Neural cell (in vitro differentiated cells): ENCODE measurements around the gene RPL35A. TPM values are rescaled to one million over a fixed set of nuclear protein-coding genes. Genes with fewer than 3 reads are reported as not detected.

Experiments
- H2AFZ ChIP-seq: fragments of 200-600, 300-800 bp; sonication (generic), shearing (Covaris generic); 2 replicates; pipeline ENCODE4 v1.6.0; 2014; ENCODE audit warnings: low read depth, mild to moderate bottlenecking, antibody characterized with exemption, low read length, moderate library complexity
- H3F3A ChIP-seq: fragments of 200-600 bp; shearing (Covaris generic); 2 replicates; pipeline ENCODE4 v1.6.1; 2016; ENCODE audit warnings: mild to moderate bottlenecking, moderate library complexity, mixed read lengths, antibody characterized with exemption, low read length; ENCODE audit not compliant: insufficient read depth, poor library complexity, severe bottlenecking
- H3K27ac ChIP-seq: fragments of 200-600, 300-800 bp; sonication (generic), shearing (Covaris generic); 2 replicates; pipeline ENCODE4 v1.5.1; 2014; ENCODE audit warnings: mild to moderate bottlenecking, low read length, moderate library complexity
- H3K27me3 ChIP-seq: fragments of 300-800, 200-600 bp; sonication (generic), shearing (Covaris generic); 2 replicates; pipeline ENCODE4 v1.6.0; 2014; ENCODE audit warnings: mild to moderate bottlenecking, low read depth, low read length, moderate library complexity; ENCODE audit not compliant: insufficient read depth
- H3K36me3 ChIP-seq: fragments of 300-800, 200-600 bp; sonication (generic), shearing (Covaris generic); 2 replicates; pipeline ENCODE4 v1.5.1; 2014; ENCODE audit warnings: mild to moderate bottlenecking, antibody characterized with exemption, low read length, moderate library complexity; ENCODE audit not compliant: insufficient read depth
- H3K4me2 ChIP-seq: fragments of 300-800, 200-600 bp; sonication (generic), shearing (Covaris generic); 2 replicates; pipeline ENCODE4 v1.6.0; 2014; ENCODE audit warnings: mild to moderate bottlenecking, low read length
- H3K4me3 ChIP-seq: fragments of 300-800, 200-600 bp; sonication (generic), shearing (Covaris generic); 2 replicates; pipeline ENCODE4 v1.5.1; 2014; ENCODE audit warnings: mild to moderate bottlenecking, low read length, moderate library complexity
- H3K79me2 ChIP-seq: fragments of 200-600 bp; shearing (Covaris generic); replicated peaks from 2 replicates; pipeline ENCODE4 v1.6.0; 2014; ENCODE audit warnings: mild to moderate bottlenecking, low read length, moderate library complexity; ENCODE audit not compliant: insufficient read depth
- H3K9ac ChIP-seq: fragments of 300-800, 200-600 bp; sonication (generic), shearing (Covaris generic); 2 replicates; pipeline ENCODE4 v1.6.1; 2016; ENCODE audit warnings: mild to moderate bottlenecking, low read length, mixed read lengths
- H3K9me2 ChIP-seq: fragments of 200-600 bp; shearing (Covaris generic); 2 replicates; pipeline ENCODE4 v1.6.1; 2016; ENCODE audit warnings: mild to moderate bottlenecking, low read length, mixed read lengths; ENCODE audit not compliant: insufficient read depth
- H3K9me3 ChIP-seq: fragments of 200-600, 300-800 bp; sonication (generic), shearing (Covaris generic); 2 replicates; pipeline ENCODE4 v1.6.1; 2016; ENCODE audit warnings: mild to moderate bottlenecking, mixed run types, low read length, moderate library complexity, mixed read lengths
- H4K20me1 ChIP-seq: fragments of 200-600 bp; shearing (Covaris generic); 2 replicates; pipeline ENCODE4 v1.6.1; 2016; ENCODE audit warnings: mild to moderate bottlenecking, mixed run types; ENCODE audit not compliant: insufficient read depth
- EP300 ChIP-seq: fragments of 450-650 bp; conservative IDR thresholded peaks from 2 replicates; pipeline ENCODE4 v1.6.1; 2014; ENCODE audit warnings: antibody characterized with exemption, mild to moderate bottlenecking, moderate library complexity; ENCODE audit not compliant: poor library complexity, severe bottlenecking
- EZH2 ChIP-seq: fragments of 200-600, 300-800 bp; shearing (Covaris generic), sonication (generic); IDR thresholded peaks from 2 replicates; pipeline ENCODE4 v1.6.1; 2014; ENCODE audit warnings: antibody characterized with exemption, low read length, borderline replicate concordance, mild to moderate bottlenecking; ENCODE audit not compliant: insufficient read depth, poor library complexity, severe bottlenecking
- MXI1 ChIP-seq: fragments of 450-650 bp; conservative IDR thresholded peaks from 2 replicates; pipeline ENCODE4 v1.6.1; 2014; ENCODE audit warnings: antibody characterized with exemption, mild to moderate bottlenecking; ENCODE audit not compliant: poor library complexity, severe bottlenecking
- POLR2AphosphoS5 ChIP-seq: IDR thresholded peaks from 2 replicates; pipeline ENCODE4 v1.6.1; 2012
- RAD21 ChIP-seq: fragments of 450-650 bp; conservative IDR thresholded peaks from 2 replicates; pipeline ENCODE4 v1.6.1; 2014; ENCODE audit warnings: antibody characterized with exemption, mild to moderate bottlenecking, moderate library complexity
- SMC3 ChIP-seq: fragments of 450-650 bp; conservative IDR thresholded peaks from 2 replicates; pipeline ENCODE4 v1.6.1; 2014; ENCODE audit warnings: antibody characterized with exemption, mild to moderate bottlenecking, moderate library complexity; ENCODE audit not compliant: poor library complexity
- TAF1 ChIP-seq: IDR thresholded peaks from 2 replicates; pipeline ENCODE4 v1.6.1; 2012; ENCODE audit warnings: low read depth
- polyA minus RNA-seq: library from RNA; depleted of rRNA, polyadenylated mRNA; stranded (reverse); fragments of >200 nt; gene quantifications from 2 replicates; pipeline ENCODE4 v1.2.3, GENCODE V29; 2014
- polyA plus RNA-seq: library from polyadenylated mRNA; depleted of rRNA; stranded (reverse); fragments of >200 nt; gene quantifications from 2 replicates; pipeline ENCODE4 v1.2.3, GENCODE V29; 2014
- TF ChIP-seq, protein P1 (sequence below): IDR thresholded peaks from 2 replicates; pipeline ENCODE4 v1.6.1; 2012; ENCODE audit warnings: borderline replicate concordance
- TF ChIP-seq, protein P2 (sequence below): fragments of 450-650 bp; IDR thresholded peaks from 2 replicates; pipeline ENCODE4 v1.5.1; 2014; ENCODE audit warnings: antibody characterized with exemption, mild to moderate bottlenecking, moderate library complexity; ENCODE audit not compliant: poor library complexity, severe bottlenecking

The RPL35A gene
- 1,126 and 1,553 TPM in 2 replicates for polyA plus RNA-seq
- polyA minus RNA-seq = 285 and 363 TPM in 2 replicates

DNA sequence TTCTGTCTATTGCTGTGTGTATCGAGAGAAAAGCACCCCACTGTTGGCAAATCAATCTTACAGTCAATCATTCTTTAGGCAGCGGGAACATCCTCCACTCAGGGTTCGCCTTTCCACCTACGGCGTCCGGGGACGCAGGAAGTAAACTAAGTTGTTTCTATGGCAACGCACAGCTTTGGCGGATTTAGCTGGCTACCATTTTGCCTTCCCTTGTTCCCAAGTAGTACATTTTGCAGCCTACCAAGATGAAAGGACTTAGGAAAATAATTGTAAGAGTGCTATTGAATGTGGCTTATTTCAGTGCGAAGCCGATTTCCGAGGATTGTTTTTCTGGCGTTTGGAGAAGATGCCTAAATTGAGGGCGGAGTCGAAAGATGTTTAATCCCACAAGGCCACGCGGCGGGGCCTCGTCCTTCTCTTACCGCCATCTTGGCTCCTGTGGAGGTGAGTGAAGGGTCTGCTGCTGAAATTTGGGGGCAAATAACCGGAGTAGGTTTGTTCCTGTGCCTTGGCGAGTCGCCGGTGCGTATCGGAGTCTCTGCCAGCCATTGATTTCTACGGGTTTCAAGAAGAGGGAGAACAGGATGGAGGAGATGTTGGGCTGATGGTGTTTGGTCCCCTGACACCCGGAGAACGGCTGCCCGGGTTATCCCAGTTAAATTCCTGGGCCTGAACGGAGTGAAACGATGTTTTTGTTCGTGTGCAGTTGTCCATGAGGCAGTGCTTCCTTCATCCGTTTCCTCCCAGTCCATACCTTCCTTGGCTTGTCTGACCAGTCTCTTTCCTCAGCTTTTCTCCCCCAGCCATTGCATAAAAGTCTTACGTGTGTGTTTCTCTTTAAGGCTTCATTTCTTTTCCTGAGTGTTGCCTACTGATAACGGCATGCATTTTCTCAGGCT lies at the start of gene RPL35A:
Gene RPL35A (plus strand): TSS at position 413 of the 899 bp plus-strand sequence. CDS start 778 bp downstream, outside the sequence.
- peaks cover 9% of the 10 kb centered on the region for H3K36me3 ChIP-seq
- peak within 1 kb of the TSS; percentile 75 for H3K4me3 ChIP-seq
- H2AFZ ChIP-seq = peak within 1 kb of the TSS; percentile 84
- H3K27ac ChIP-seq = peak within 1 kb of the TSS; percentile 92
- H4K20me1 ChIP-seq = no peaks in the 10 kb centered on the region
- peak within 1 kb of the TSS; percentile 84 for H3K9ac ChIP-seq
- H3K9me2 ChIP-seq = no peaks in the 10 kb centered on the region
- peaks cover 34% of the 10 kb centered on the region for H3K79me2 ChIP-seq
- H3F3A ChIP-seq = no peaks in the 10 kb centered on the region
- no peaks in the 10 kb centered on the region for H3K27me3 ChIP-seq
- TF ChIP-seq POLR2AphosphoS5 = peak; percentile 99
- no peak for TF ChIP-seq RAD21
- TF ChIP-seq EP300 = peak; percentile 86
- peak; percentile 81 for TF ChIP-seq MXI1
- peak; percentile 54 for TF ChIP-seq SMC3
- TF ChIP-seq, protein P1, sequence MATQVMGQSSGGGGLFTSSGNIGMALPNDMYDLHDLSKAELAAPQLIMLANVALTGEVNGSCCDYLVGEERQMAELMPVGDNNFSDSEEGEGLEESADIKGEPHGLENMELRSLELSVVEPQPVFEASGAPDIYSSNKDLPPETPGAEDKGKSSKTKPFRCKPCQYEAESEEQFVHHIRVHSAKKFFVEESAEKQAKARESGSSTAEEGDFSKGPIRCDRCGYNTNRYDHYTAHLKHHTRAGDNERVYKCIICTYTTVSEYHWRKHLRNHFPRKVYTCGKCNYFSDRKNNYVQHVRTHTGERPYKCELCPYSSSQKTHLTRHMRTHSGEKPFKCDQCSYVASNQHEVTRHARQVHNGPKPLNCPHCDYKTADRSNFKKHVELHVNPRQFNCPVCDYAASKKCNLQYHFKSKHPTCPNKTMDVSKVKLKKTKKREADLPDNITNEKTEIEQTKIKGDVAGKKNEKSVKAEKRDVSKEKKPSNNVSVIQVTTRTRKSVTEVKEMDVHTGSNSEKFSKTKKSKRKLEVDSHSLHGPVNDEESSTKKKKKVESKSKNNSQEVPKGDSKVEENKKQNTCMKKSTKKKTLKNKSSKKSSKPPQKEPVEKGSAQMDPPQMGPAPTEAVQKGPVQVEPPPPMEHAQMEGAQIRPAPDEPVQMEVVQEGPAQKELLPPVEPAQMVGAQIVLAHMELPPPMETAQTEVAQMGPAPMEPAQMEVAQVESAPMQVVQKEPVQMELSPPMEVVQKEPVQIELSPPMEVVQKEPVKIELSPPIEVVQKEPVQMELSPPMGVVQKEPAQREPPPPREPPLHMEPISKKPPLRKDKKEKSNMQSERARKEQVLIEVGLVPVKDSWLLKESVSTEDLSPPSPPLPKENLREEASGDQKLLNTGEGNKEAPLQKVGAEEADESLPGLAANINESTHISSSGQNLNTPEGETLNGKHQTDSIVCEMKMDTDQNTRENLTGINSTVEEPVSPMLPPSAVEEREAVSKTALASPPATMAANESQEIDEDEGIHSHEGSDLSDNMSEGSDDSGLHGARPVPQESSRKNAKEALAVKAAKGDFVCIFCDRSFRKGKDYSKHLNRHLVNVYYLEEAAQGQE = peak; percentile 94
- TF ChIP-seq, protein P2, sequence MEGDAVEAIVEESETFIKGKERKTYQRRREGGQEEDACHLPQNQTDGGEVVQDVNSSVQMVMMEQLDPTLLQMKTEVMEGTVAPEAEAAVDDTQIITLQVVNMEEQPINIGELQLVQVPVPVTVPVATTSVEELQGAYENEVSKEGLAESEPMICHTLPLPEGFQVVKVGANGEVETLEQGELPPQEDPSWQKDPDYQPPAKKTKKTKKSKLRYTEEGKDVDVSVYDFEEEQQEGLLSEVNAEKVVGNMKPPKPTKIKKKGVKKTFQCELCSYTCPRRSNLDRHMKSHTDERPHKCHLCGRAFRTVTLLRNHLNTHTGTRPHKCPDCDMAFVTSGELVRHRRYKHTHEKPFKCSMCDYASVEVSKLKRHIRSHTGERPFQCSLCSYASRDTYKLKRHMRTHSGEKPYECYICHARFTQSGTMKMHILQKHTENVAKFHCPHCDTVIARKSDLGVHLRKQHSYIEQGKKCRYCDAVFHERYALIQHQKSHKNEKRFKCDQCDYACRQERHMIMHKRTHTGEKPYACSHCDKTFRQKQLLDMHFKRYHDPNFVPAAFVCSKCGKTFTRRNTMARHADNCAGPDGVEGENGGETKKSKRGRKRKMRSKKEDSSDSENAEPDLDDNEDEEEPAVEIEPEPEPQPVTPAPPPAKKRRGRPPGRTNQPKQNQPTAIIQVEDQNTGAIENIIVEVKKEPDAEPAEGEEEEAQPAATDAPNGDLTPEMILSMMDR = no peak
- TF ChIP-seq TAF1 = peak; percentile 79
- TF ChIP-seq EZH2 = no peak
- no peaks in the 10 kb centered on the region for H3K9me3 ChIP-seq
- H3K4me2 ChIP-seq = peak within 1 kb of the TSS; percentile 92

DNA sequence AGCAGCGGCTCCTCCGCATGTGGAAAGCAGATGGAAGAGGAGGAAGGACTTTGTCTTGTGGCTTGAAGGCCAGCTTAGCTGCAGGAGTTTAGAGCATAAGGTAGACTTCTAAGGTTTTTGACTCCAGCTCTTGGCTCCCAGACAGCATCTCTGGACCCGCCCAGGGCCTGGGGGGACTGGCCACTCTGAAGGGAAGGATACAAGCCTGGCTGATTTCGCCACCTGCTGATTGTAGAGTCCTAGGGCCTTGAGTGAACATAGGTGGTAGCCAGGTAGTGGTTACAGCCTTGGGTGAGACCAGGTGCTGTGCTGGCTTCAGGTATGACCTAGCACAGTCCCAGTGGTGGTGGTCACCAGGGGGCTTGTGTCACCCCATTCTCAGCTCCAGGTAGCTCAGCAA lies 48.4 kb upstream of the RPL35A start:
- Histone ChIP-seq H3K27ac (no peak overlapping the region), H3K4me3 (no peak overlapping the region), H3K79me2 (no peaks in the 10 kb centered on the region), H3K9ac (no peak overlapping the region), H3K9me2 (no peaks in the 10 kb centered on the region), H2AFZ (no peak overlapping the region), H3K27me3 (no peaks in the 10 kb centered on the region), H3K9me3 (no peaks in the 10 kb centered on the region), H4K20me1 (no peaks in the 10 kb centered on the region), H3F3A (no peaks in the 10 kb centered on the region), H3K4me2 (no peak overlapping the region), H3K36me3 (no peaks in the 10 kb centered on the region)
- TF ChIP-seq SMC3 (no peak), EZH2 (no peak), EP300 (no peak), MXI1 (no peak), POLR2AphosphoS5 (no peak), RAD21 (no peak), TAF1 (no peak)
- TF ChIP-seq, protein P1 = no peak
- TF ChIP-seq, protein P2 = no peak
